Measurements from ENCODE around the gene MGAT5B.

DNA sequence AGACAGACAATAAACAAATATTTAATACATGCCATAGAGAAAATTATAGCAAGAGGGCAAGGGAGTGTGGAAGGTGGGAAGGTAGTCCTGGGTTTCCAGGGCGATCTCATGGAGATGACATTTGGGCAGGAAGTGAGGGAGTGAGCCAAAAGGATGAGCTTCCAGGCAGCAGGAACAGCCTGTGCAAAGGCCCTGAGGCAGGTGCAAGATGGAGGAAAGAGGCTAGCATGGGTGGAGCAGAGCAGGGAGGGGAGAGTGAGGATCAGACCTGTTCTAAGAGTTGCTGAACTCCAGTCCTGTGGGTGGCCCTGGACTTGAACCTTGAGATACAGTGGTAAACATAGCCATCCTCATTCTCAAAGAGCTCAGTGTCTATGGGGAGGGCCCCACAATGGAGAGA is 94.7 kb downstream of the MGAT5B start:
- TF ChIP-seq, protein P1, sequence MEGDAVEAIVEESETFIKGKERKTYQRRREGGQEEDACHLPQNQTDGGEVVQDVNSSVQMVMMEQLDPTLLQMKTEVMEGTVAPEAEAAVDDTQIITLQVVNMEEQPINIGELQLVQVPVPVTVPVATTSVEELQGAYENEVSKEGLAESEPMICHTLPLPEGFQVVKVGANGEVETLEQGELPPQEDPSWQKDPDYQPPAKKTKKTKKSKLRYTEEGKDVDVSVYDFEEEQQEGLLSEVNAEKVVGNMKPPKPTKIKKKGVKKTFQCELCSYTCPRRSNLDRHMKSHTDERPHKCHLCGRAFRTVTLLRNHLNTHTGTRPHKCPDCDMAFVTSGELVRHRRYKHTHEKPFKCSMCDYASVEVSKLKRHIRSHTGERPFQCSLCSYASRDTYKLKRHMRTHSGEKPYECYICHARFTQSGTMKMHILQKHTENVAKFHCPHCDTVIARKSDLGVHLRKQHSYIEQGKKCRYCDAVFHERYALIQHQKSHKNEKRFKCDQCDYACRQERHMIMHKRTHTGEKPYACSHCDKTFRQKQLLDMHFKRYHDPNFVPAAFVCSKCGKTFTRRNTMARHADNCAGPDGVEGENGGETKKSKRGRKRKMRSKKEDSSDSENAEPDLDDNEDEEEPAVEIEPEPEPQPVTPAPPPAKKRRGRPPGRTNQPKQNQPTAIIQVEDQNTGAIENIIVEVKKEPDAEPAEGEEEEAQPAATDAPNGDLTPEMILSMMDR (IDR thresholded peaks at IDR 0.05), result no peak
- TF ChIP-seq POLR2A (IDR thresholded peaks at IDR 0.05), result no peak
